ENCODE results near the gene PRAC1.

PRAC1 gene

GRCh38 chr17:48690655-48691054 lies 31.7 kb downstream of the PRAC1 start:
- no peak for TF ChIP-seq CTCF (conservative IDR thresholded peaks at IDR 0.05; ENCODE audit: control insufficient read depth, insufficient read depth, low read depth, low read length)
- DNase-seq (ENCODE audit: low read depth), result no peak
- no peak overlapping the region for H3K4me3 ChIP-seq (ENCODE audit: control insufficient read depth, low read depth, low read length)

DNA sequence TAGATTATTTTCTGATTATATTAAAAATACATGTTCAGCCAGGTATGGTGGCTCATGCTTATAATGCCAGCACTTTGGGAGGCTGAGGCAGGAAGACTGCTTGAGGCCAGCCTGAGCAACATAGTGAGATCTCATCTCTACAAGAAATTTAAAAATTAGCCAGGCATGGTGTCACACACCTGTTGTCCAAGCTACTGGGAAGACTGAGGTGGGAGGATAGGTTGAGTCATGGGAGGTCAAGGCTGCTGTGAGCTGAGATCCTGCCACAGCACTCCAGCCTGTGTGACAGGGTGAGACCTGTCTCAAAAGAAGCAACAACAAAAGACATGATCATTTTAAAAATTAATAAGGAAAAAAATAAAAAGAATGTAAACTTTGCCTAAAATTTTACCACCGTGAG lies 40.7 kb downstream of the PRAC1 start:
- no peak for TF ChIP-seq CTCF (conservative IDR thresholded peaks at IDR 0.05; ENCODE audit: control insufficient read depth, insufficient read depth, low read depth, low read length)
- DNase-seq (ENCODE audit: low read depth), result no peak
- H3K4me3 ChIP-seq (ENCODE audit: control insufficient read depth, low read depth, low read length), result no peak overlapping the region

DNA sequence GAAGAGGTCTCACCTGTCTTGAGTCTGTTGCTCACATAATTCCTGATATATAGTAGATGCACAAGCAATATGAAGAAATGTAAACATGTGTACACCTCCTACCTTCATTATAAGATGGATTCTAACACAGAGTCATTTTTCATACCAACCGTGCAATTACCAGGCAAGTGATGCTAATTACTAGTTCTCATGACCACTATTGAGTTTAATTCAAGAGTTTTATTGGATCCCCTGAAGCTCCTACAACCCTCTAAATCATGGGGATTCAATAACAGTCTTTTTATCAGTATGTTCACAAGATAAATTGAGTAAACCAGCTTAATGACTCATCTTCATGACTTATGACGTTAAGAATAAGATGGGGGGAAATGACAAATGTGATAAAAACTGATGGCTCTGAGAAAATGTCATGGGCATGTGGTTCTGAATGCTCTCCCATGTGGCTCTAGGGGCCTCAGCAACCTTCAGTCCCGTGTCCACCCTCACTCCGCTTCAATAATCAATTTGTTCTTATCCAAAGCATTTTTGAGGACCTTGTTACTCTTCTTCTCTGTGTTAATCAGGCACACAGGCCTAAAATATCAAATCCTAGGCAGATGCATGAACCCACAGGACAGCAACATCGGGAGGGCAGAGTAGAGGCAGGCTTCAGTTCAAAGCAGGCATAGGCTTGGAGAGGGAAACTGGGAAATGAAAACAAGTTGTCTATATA lies 42.8 kb downstream of the PRAC1 start:
- TF ChIP-seq CTCF (conservative IDR thresholded peaks at IDR 0.05; ENCODE audit: control insufficient read depth, insufficient read depth, low read depth, low read length), result no peak

DNA sequence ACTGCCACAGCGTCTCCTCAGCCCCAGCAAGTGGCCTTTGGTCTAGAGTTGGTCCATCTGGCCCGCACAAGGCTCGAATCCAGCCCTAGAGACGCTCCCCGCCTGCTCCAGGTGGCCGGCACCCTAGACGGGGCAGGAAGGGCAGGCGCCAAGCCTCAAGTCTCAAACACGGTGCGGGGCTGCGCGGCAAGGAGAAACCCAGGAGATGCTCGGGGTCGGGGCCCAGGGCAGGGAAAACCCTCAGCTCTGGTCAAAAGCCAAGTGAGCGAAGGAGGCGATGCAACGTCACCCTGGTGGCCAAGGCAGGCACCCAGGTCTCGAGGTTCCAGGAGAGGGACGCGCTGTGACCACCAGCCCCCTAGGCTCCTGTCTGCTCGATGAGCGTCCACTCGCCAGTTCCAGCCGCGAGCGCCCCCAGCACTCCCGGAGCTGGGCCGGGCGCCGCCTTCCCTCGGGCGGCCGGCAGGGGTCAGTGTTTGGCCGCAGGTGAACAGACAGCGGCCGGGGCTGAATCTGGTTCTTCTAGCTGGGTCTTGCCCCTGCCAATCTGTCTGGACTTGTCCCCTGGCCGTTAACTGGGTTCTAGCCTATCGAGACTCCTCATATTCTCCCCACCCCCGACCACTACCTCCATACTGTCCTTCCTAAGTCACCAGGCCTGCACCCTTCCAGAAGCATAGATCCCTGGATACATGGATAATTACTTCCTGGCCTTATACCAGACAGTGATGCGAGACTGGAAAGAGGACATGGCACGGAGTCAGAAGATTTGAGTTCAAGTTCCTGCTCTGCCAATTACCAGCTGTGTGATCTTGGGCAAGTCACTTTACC lies 44.0 kb downstream of the PRAC1 start:
- TF ChIP-seq CTCF (conservative IDR thresholded peaks at IDR 0.05; ENCODE audit: control insufficient read depth, insufficient read depth, low read depth, low read length), result peak; percentile 69
- DNase-seq (ENCODE audit: low read depth), result peak; percentile 37
- no peak overlapping the region for H3K4me3 ChIP-seq (ENCODE audit: control insufficient read depth, low read depth, low read length)

More for the DNA sequence above, 42.8 kb downstream of the PRAC1 start:
- peak; percentile 3 for DNase-seq (ENCODE audit: low read depth)
- H3K4me3 ChIP-seq (ENCODE audit: control insufficient read depth, low read depth, low read length), result no peak overlapping the region

DNA sequence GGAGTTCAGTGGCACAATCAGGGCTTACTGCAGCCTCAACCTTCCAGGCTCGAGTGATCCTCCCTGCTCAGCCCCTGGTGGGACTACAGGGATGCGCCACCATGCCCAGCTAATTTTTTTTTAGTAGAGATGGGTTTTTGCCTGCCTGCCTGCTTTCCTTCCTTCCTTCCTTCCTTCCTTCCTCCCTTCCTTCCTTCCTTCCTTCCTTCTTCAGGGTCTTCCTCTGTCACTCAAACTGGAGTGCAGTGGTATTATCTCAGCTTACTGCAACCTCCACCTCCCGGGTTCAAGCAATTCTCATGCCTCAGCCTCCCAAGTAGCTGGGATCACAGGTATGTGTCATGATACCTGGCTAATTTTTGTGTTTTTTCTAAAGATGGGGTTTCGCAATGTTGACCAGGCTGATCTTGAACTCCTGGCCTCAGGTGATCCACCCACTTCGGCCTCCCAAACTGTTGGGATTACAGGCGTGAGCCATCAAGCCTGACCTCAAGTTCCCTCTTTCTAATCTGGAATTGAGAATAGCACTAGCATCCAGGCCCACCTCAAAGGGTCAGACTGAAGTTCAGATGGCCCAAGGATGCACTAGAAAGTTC lies 45.3 kb downstream of the PRAC1 start:
- H3K4me3 ChIP-seq (ENCODE audit: control insufficient read depth, low read depth, low read length), result no peak overlapping the region
- no peak for TF ChIP-seq CTCF (conservative IDR thresholded peaks at IDR 0.05; ENCODE audit: control insufficient read depth, insufficient read depth, low read depth, low read length)
- DNase-seq (ENCODE audit: low read depth), result no peak

DNA sequence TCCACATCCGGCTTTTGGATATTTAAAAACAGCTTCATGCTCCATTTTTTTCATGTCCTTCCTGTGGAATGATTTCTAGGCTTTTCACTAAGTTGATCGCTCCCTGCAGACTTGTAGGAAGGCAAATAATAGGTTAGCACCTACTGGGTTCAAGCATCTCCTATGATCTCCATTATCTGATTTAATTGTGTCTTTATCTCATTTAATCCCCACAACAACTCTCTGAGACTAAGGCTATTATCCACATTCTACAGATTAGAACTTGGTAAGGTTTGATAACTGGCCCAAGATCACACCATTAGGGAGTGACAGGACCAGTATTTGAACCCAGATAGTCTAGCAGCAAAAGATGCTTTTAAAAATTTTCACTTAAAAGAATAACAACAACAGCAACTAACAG lies 50.0 kb downstream of the PRAC1 start:
- H3K4me3 ChIP-seq (ENCODE audit: control insufficient read depth, low read depth, low read length), result no peak overlapping the region
- TF ChIP-seq CTCF (conservative IDR thresholded peaks at IDR 0.05; ENCODE audit: control insufficient read depth, insufficient read depth, low read depth, low read length), result no peak
- no peak for DNase-seq (ENCODE audit: low read depth)
